Epithelial cell of esophagus (primary cell): Measurements from ENCODE around the gene C8G.

Source experiments
- DNase-seq: peaks from one replicate; pipeline ENCODE4 v3.0.0; 2010; ENCODE audit warnings: low read depth
- H3K4me3 ChIP-seq: 2 replicates; pipeline ENCODE4 v1.5.1; 2011; ENCODE audit warnings: mild to moderate bottlenecking, low read length, control low read depth
- TF ChIP-seq, protein P1 (sequence below): IDR thresholded peaks from 2 replicates; pipeline ENCODE4 v1.5.1; 2011; ENCODE audit warnings: low read depth, mild to moderate bottlenecking, low read length, control low read depth, inconsistent platforms; ENCODE audit not compliant: insufficient read depth; ENCODE audit errors: missing control alignments

Gene C8G

DNA sequence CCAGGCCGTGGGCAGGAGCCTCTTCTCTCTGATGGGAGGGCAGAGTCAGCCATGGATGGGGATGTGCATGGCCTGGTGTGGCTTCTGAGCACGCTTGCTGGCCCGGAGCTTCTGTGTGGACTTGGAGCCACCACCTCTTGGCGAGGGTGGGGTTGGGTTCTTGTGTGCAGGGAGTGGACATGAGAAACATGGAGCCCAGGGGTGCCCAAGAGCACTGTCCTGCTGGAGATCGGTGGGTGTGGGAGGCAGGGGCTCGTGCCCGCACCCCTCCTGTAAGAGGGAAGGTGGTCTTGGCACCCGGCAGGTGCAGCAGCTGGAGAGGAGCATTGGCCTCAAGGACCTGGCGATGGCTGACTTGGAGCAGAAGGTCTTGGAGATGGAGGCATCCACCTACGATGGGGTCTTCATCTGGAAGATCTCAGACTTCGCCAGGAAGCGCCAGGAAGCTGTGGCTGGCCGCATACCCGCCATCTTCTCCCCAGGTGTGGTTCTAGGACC is 24.3 kb upstream of the C8G start:
- DNase-seq, result no peak
- no peak overlapping the region for H3K4me3 ChIP-seq
- TF ChIP-seq, protein P1, sequence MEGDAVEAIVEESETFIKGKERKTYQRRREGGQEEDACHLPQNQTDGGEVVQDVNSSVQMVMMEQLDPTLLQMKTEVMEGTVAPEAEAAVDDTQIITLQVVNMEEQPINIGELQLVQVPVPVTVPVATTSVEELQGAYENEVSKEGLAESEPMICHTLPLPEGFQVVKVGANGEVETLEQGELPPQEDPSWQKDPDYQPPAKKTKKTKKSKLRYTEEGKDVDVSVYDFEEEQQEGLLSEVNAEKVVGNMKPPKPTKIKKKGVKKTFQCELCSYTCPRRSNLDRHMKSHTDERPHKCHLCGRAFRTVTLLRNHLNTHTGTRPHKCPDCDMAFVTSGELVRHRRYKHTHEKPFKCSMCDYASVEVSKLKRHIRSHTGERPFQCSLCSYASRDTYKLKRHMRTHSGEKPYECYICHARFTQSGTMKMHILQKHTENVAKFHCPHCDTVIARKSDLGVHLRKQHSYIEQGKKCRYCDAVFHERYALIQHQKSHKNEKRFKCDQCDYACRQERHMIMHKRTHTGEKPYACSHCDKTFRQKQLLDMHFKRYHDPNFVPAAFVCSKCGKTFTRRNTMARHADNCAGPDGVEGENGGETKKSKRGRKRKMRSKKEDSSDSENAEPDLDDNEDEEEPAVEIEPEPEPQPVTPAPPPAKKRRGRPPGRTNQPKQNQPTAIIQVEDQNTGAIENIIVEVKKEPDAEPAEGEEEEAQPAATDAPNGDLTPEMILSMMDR, result no peak

DNA sequence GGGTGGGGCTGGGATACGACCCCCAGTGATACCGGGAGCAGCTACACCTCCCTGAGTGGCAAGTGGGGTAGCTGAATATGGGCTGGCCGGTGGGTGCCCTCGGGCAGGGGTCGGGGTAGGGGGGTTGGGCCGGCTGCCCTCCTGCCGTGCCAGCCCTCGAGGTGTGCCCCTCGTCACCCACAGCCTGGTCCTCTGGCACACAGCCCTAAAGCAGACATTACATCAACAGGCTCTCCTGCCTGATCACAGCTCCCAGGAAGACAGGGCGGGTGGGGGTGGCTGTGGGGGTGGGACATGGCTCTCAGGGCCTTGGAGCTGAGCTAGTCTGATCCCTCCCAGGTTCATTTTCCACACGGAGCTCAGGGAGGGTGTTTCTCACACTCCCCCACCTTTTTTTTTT is 23.7 kb upstream of the C8G start:
- no peak for DNase-seq
- TF ChIP-seq, protein P1, result no peak
- no peak overlapping the region for H3K4me3 ChIP-seq

DNA sequence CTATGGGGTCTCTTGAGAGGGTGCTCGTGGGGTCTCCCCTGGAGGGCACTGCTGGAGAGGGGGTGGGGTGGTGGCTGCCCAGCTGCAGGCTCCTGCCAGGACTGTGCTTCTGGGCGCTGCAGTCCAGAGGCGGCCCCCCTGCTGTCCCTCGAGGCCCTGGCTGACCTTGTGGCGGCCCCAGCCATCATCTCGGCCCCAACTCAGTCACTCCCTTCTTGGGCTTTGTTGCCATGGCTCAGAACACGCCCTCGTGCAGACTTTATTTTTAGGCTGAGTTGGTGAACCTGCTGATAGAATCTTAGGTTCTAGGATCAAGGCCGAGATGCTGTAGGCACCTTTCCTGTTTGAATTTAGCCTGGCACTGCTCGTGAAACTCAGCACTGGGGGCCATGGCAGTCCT is 23.3 kb upstream of the C8G start:
- TF ChIP-seq, protein P1, result no peak

DNA sequence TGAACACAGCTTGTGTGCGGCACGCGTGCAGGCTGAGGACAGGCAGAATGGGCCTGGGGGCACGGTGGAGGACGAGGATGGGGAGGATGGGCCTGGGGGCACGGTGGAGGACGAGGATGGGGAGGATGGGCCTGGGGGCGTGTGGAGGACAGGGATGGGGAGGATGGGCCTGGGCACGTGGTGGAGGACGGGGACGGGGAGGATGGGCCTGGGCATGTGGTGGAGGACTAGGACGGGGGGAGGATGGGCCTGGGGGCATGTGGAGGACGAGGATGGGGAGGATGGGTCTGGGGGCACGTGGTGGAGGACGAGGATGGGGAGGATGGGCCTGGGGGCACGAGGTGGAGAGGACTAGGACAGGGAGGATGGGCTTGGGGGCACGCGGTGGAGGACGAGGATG is 22.5 kb upstream of the C8G start:
- DNase-seq, result no peak
- no peak overlapping the region for H3K4me3 ChIP-seq
- TF ChIP-seq, protein P1, result no peak

More for the DNA sequence above, 23.3 kb upstream of the C8G start:
- no peak for DNase-seq
- H3K4me3 ChIP-seq, result no peak overlapping the region

DNA sequence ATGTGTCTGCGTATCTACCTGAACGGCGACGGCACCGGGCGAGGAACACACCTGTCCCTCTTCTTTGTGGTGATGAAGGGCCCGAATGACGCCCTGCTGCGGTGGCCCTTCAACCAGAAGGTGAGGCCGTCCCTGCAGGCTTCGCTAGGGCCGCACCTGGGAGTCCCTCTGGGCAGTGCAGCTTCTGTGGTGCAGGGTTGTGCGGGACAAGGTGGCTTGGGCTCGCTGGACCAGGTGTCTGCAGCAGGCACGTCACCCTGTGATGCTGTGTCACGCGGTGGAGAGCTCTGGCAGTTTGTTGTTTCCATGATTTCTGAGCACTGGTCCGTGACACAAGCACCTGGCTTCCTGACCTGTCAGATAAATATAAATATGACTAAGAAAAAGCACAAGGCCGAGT is 21.2 kb upstream of the C8G start:
- no peak for DNase-seq
- TF ChIP-seq, protein P1, result no peak
- no peak overlapping the region for H3K4me3 ChIP-seq

DNA sequence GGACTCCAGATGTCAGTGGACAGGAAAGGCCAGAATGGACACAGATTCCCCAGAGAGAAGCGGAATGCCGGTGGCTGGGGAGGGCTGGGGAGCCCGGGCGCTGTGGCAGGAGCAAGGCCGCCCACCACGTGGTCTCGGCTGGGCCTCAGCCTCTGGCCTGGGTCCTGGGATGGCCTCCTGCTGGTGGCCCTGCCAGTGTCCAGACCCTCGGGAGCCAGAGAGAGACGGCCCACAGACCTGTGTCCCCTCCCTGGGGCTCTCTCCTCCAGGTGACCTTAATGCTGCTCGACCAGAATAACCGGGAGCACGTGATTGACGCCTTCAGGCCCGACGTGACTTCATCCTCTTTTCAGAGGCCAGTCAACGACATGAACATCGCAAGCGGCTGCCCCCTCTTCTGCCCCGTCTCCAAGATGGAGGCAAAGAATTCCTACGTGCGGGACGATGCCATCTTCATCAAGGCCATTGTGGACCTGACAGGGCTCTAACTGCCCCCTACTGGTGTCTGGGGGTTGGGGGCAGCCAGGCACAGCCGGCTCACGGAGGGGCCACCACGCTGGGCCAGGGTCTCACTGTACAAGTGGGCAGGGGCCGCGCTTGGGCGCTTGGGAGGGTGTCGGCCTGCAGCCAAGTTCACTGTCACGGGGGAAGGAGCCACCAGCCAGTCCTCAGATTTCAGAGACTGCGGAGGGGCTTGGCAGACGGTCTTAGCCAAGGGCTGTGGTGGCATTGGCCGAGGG is 19.5 kb upstream of the C8G start:
- TF ChIP-seq, protein P1, result no peak
- DNase-seq, result no peak
- H3K4me3 ChIP-seq, result no peak overlapping the region
